HG03045 (cell line): ENCODE results near the gene AKAP13.

Experiments used
- ATAC-seq: cut with Tn5 transposase; IDR thresholded peaks from one replicate; pipeline ENCODE4 v1.9.1; 2021; ENCODE audit warnings: mild to moderate bottlenecking, moderate library complexity; ENCODE audit not compliant: unreplicated experiment

AKAP13 gene

GRCh38 chr15:85761635-85762034, 381.2 kb downstream of the AKAP13 start:
- no peak for ATAC-seq

GRCh38 chr15:85762039-85762755, 381.8 kb downstream of the AKAP13 start:
- ATAC-seq: no peak

- ATAC-seq: no peak
Measured at GRCh38 chr15:85762756-85763127, 382.3 kb downstream of the AKAP13 start.

- ATAC-seq: no peak
Measured at GRCh38 chr15:85763157-85763556, 382.8 kb downstream of the AKAP13 start.

GRCh38 chr15:85763673-85764633, 383.6 kb downstream of the AKAP13 start:
- ATAC-seq: no peak

GRCh38 chr15:85764649-85765277, 384.4 kb downstream of the AKAP13 start:
- ATAC-seq: no peak

GRCh38 chr15:85766001-85766831, 385.8 kb downstream of the AKAP13 start:
- ATAC-seq: no peak

GRCh38 chr15:85767785-85768529, 387.6 kb downstream of the AKAP13 start:
- ATAC-seq: no peak

- ATAC-seq: no peak
Measured at GRCh38 chr15:85768595-85769168, 388.3 kb downstream of the AKAP13 start.

- ATAC-seq: no peak
Measured at GRCh38 chr15:85769182-85769900, 388.9 kb downstream of the AKAP13 start.

- no peak for ATAC-seq
Measured at GRCh38 chr15:85770096-85771041, 390.0 kb downstream of the AKAP13 start.

GRCh38 chr15:85771271-85771670, 390.9 kb downstream of the AKAP13 start:
- no peak for ATAC-seq

- no peak for ATAC-seq
Measured at GRCh38 chr15:85771781-85772445, 391.5 kb downstream of the AKAP13 start.

- no peak for ATAC-seq
Measured at GRCh38 chr15:85772668-85773067, 392.3 kb downstream of the AKAP13 start.

- no peak for ATAC-seq
Measured at GRCh38 chr15:85773249-85773648, 392.8 kb downstream of the AKAP13 start.

- no peak for ATAC-seq
Measured at GRCh38 chr15:85773970-85774369, 393.6 kb downstream of the AKAP13 start.
